Thymus (tissue), 11 donors: Measurements from ENCODE around the gene MCAM. TPM values are rescaled to one million over a fixed set of nuclear protein-coding genes. Genes with fewer than 3 reads are reported as not detected.
A peak's percentile ranks its signal among the peaks of the same experiment; 100 is the strongest.

ENCODE experiments used
- DNase-seq, 9 donors: peaks; one replicate each; pipeline ENCODE4 v3.0.0-alpha.2; 2013; ENCODE audit warnings: low spot score in 9 of 9, low read depth in 6 of 9, missing footprints in 1 of 9
- H3K27ac ChIP-seq, 2 donors: one replicate each; pipeline ENCODE4 v1.5.1; 2013; ENCODE audit warnings: control low read depth in 1 of 2, low read depth in 1 of 2, low read length in 1 of 2, mild to moderate bottlenecking in 1 of 2, moderate library complexity in 1 of 2
- H3K27me3 ChIP-seq, 2 donors: one replicate each; pipeline ENCODE4 v1.5.1; 2013; ENCODE audit warnings: low read length in 1 of 2; ENCODE audit not compliant: control insufficient read depth in 2 of 2, insufficient read depth in 1 of 2
- H3K36me3 ChIP-seq, 2 donors: one replicate each; pipeline ENCODE4 v1.5.1; 2013; ENCODE audit warnings: low read length in 1 of 2, mild to moderate bottlenecking in 1 of 2, moderate library complexity in 1 of 2; ENCODE audit not compliant: control insufficient read depth in 2 of 2, insufficient read depth in 2 of 2
- H3K4me1 ChIP-seq, 2 donors: one replicate each; pipeline ENCODE4 v1.5.1; 2013; ENCODE audit warnings: low read length in 2 of 2; ENCODE audit not compliant: control insufficient read depth in 2 of 2, insufficient read depth in 2 of 2
- H3K4me3 ChIP-seq, 2 donors: one replicate each; pipeline ENCODE4 v1.5.1; 2013; ENCODE audit warnings: low read length in 2 of 2, control low read depth in 1 of 2, mild to moderate bottlenecking in 1 of 2
- H3K9me3 ChIP-seq, 2 donors: one replicate each; pipeline ENCODE4 v1.5.1; 2013; ENCODE audit warnings: low read length in 1 of 2, mild to moderate bottlenecking in 1 of 2; ENCODE audit not compliant: control insufficient read depth in 2 of 2, insufficient read depth in 1 of 2
- WGBS: extraction: QIAGEN DNeasy Blood & Tissue Kit; methylation state at CpG from one replicate; pipeline ENCODE4 v1.1.7; 2013; 5-methylcytosine and 5-hydroxymethylcytosine counted together
- polyA plus RNA-seq: library from polyadenylated mRNA; stranded (reverse); fragments of 200-250 nt; gene quantifications from one replicate; pipeline ENCODE4 v1.2.3, GENCODE V29; 2013
- total RNA-seq: library from RNA; stranded (reverse); fragments of 120-200 nt; gene quantifications from one replicate; pipeline ENCODE4 v1.2.4, GENCODE V29; 2013
- donor health status: healthy.

MCAM gene
- total and polyA plus RNA-seq, 2 donors = 20.1 to 54.4 TPM

- peaks cover 0 to 2% of the 10 kb centered on the region in 2 donors for H3K4me1 ChIP-seq
- no peak overlapping the region for H3K4me3 ChIP-seq
- peaks cover 7 to 20% of the 10 kb centered on the region in 2 donors for H3K9me3 ChIP-seq
- no peak for DNase-seq
- no peaks in the 10 kb centered on the region for H3K27me3 ChIP-seq
- WGBS = 99% methylated on average over 3 of the region's 3 CpGs
- H3K36me3 ChIP-seq = peaks cover 40 to 66% of the 10 kb centered on the region in 2 donors
- H3K27ac ChIP-seq = no peak overlapping the region
Observed at GRCh38 chr11:119293461-119293860, 23.5 kb downstream of the MCAM start.

DNA sequence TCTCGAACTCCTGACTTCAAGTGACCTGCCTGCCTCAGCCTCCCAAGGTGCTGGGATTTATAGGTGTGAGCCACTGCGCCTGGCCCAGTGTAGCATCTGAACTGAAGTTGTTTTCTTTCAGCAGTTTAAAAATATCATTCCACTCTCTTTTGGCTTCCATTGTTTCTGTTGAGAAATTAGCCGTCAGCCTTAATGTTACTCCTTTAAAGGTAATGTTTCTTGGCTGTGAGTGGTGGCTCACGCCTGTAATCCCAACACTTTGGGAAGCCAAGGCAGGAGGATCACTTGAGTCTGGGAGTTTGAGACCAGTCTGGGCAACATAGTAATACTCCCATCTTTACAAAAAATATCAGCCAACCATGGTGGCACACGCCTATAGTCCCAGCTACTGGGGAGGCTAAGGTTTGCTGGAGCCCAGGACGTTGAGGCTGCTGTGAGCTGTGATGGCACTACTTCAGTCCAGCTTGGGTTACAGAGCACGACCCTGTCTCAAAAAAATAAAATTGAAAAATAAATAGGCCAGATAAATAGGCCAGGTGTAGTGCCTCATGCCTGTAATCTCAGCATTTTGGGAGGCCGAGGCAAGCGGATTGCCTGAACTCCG, 25.9 kb downstream of the MCAM start:
- peaks cover 34 to 65% of the 10 kb centered on the region in 2 donors for H3K36me3 ChIP-seq
- no peak overlapping the region for H3K27ac ChIP-seq
- no peak for DNase-seq
- no peaks in the 10 kb centered on the region for H3K27me3 ChIP-seq
- H3K4me3 ChIP-seq = no peak overlapping the region
- peaks cover 7 to 20% of the 10 kb centered on the region in 2 donors for H3K9me3 ChIP-seq
- no peaks in the 10 kb centered on the region for H3K4me1 ChIP-seq
- WGBS = 98% methylated on average over 10 of the region's 10 CpGs

DNA sequence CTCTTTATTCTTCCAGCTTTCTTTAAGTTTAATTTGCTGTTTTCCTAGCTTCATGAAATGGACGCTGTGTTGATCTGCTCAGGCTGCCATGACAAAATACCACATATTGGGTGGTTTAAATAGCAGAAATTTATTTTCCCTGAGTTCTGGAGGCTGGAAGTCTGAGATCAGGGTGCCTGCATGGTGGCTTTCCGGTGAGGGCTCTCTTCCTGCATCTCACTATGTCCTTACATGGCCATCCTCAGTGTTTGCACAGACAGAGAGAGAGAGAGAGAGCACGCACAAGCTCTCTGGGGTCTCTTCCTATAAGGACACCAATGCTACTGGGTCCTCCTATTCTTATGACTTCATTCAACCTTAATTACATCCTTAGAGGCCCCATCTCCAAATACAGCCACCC, 28.7 kb downstream of the MCAM start:
- Histone ChIP-seq H3K36me3 (peaks cover 48 to 65% of the 10 kb centered on the region in 2 donors), H3K27me3 (no peaks in the 10 kb centered on the region), H3K9me3 (peaks cover 7 to 20% of the 10 kb centered on the region in 2 donors), H3K4me1 (peaks cover 0 to 8% of the 10 kb centered on the region in 2 donors), H3K4me3 (no peak overlapping the region), H3K27ac (no peak overlapping the region)
- DNase-seq = no peak
- 95% methylated on average over 3 of the region's 3 CpGs for WGBS

GRCh38 chr11:119285431-119285830, 31.5 kb downstream of the MCAM start:
- no peak overlapping the region for H3K27ac ChIP-seq
- H3K36me3 ChIP-seq = peaks cover 37 to 54% of the 10 kb centered on the region in 2 donors
- peaks cover 0 to 8% of the 10 kb centered on the region in 2 donors for H3K4me1 ChIP-seq
- no peak overlapping the region for H3K4me3 ChIP-seq
- no peaks in the 10 kb centered on the region for H3K27me3 ChIP-seq
- 97% methylated on average over 9 of the region's 9 CpGs for WGBS
- peaks cover 0 to 9% of the 10 kb centered on the region in 2 donors for H3K9me3 ChIP-seq
- DNase-seq = no peak

DNA sequence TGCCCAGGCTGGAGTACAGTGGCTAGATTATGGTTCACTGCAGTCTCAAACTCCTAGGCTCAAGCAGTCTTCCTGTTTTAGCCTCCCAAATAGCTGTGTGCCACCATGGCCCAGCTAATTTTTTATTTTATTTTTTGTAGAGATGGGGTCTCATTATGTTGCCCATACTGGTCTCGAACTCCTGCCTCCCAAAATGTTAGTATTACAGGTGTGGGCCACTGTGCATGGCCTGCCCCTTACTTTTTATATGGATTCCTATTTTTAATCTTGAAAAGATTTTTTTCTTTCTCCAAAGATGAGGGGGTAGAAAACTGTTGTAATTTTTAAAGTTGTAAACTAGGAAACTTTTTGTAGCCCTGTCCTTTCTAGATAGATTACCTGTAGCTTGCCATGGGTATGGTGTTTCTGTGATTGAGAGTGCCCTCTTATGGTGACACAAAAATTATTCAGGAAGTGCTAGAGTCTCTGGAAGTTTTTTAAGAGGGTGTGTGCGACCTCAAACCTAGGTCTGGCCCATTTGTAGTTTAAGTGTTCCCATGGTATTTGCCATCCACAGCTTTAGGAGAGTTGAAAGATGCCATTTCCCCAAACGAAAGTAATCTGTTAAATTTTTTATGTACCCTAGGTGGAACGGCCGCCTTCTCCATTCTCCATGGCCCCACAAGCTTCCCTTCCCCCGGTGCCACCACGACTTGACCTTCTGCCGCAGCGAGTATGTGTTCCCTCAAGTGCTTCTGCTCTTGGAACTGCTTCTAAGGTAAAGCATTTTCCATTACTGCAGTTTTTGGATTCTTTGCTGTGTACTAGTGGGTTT, 32.4 kb downstream of the MCAM start:
- peak in 6 of 9 donors; percentile 50 to 87 (median 61) for DNase-seq
- peak overlapping the region; percentile 20 to 31 for H3K27ac ChIP-seq
- 80% methylated on average over 9 of the region's 9 CpGs for WGBS
- no peaks in the 10 kb centered on the region for H3K9me3 ChIP-seq
- H3K27me3 ChIP-seq = no peaks in the 10 kb centered on the region
- H3K36me3 ChIP-seq = peaks cover 28 to 49% of the 10 kb centered on the region in 2 donors
- H3K4me3 ChIP-seq = no peak overlapping the region
- H3K4me1 ChIP-seq = peaks cover 0 to 8% of the 10 kb centered on the region in 2 donors

DNA sequence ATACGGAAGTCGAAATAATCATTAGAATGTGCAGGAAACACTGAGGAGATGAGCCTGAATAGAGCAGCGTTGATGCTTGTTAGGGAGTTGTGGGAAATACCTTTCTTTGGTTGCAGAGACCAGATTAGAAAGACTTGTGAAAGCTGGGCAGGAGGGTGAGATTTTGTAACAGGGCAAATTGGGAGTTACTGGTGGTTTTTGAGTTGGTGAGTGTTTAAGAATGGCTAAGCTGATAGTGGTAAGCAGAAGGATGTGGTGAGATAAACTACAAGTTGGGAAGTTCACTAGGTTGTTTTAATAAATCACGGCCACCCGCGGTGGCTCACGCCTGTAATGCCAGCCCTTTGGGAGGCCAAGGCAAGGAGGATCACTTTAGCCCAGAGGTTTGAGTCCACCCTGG, 34.4 kb downstream of the MCAM start:
- H3K9me3 ChIP-seq = no peaks in the 10 kb centered on the region
- no peak overlapping the region for H3K27ac ChIP-seq
- peaks cover 34 to 51% of the 10 kb centered on the region in 2 donors for H3K36me3 ChIP-seq
- H3K27me3 ChIP-seq = no peaks in the 10 kb centered on the region
- H3K4me3 ChIP-seq = no peak overlapping the region
- 88% methylated on average over 7 of the region's 7 CpGs for WGBS
- no peak for DNase-seq
- H3K4me1 ChIP-seq = peaks cover 0 to 8% of the 10 kb centered on the region in 2 donors

GRCh38 chr11:119277660-119278059, 39.3 kb downstream of the MCAM start:
- no peak overlapping the region for H3K4me3 ChIP-seq
- H3K27ac ChIP-seq = no peak overlapping the region
- H3K9me3 ChIP-seq = no peaks in the 10 kb centered on the region
- H3K27me3 ChIP-seq = no peaks in the 10 kb centered on the region
- no peak for DNase-seq
- no peaks in the 10 kb centered on the region for H3K4me1 ChIP-seq
- peaks cover 34 to 67% of the 10 kb centered on the region in 2 donors for H3K36me3 ChIP-seq
- 99% methylated on average over 1 of the region's 1 CpG for WGBS

DNA sequence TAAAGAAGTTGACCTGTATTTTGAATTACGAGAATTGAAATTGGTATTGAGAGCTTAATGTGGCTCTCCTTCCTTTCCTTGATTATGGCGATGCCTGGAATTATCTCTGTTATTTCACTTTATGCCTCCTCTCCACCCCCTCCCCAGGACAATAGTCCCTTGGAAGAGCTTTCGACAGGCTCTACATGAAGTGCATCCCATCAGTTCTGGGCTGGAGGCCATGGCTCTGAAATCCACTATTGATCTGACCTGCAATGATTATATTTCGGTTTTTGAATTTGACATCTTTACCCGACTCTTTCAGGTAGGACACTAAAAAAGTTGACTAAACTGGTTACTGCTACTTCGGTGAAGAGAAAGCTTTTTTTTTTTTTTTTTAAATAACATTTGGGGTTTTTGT, 43.2 kb downstream of the MCAM start:
- Histone ChIP-seq H3K27me3 (no peaks in the 10 kb centered on the region), H3K36me3 (peaks cover 26 to 64% of the 10 kb centered on the region in 2 donors), H3K4me1 (no peaks in the 10 kb centered on the region), H3K9me3 (no peaks in the 10 kb centered on the region), H3K27ac (no peak overlapping the region), H3K4me3 (no peak overlapping the region)
- DNase-seq = no peak
- 98% methylated on average over 6 of the region's 6 CpGs for WGBS

DNA sequence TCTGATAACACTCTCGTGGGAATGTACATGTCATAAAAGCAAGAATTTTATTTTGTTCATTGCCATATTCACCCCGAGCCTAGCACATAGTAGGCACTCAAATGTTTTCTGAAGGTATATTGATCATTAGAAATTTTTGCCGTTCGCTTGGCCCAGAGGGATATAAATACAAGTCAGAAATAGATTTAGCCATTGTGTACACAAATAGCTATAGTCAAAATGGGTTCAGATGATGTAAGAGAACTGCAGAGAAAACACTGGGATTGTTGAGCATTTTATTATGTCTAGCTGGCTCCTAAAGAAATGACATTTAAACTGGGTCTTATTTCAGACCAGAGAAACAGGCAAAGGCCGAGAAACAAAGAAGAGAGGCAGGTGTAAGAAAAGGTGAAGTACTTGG, 49.3 kb downstream of the MCAM start:
- Histone ChIP-seq H3K27me3 (no peaks in the 10 kb centered on the region), H3K36me3 (peaks cover 0 to 11% of the 10 kb centered on the region in 2 donors), H3K4me1 (peaks cover 18 to 30% of the 10 kb centered on the region in 2 donors), H3K27ac (no peak overlapping the region), H3K9me3 (no peaks in the 10 kb centered on the region), H3K4me3 (no peak overlapping the region)
- no peak for DNase-seq
- 93% methylated on average over 5 of the region's 5 CpGs for WGBS
